AML-193 (cell line): ENCODE measurements around the gene CARTPT.

ENCODE experiments used
- DNase-seq, 2 experiments: peaks; one replicate each; lab custom pipeline; 2025; lab: John Stamatoyannopoulos, UW

Gene CARTPT

DNA sequence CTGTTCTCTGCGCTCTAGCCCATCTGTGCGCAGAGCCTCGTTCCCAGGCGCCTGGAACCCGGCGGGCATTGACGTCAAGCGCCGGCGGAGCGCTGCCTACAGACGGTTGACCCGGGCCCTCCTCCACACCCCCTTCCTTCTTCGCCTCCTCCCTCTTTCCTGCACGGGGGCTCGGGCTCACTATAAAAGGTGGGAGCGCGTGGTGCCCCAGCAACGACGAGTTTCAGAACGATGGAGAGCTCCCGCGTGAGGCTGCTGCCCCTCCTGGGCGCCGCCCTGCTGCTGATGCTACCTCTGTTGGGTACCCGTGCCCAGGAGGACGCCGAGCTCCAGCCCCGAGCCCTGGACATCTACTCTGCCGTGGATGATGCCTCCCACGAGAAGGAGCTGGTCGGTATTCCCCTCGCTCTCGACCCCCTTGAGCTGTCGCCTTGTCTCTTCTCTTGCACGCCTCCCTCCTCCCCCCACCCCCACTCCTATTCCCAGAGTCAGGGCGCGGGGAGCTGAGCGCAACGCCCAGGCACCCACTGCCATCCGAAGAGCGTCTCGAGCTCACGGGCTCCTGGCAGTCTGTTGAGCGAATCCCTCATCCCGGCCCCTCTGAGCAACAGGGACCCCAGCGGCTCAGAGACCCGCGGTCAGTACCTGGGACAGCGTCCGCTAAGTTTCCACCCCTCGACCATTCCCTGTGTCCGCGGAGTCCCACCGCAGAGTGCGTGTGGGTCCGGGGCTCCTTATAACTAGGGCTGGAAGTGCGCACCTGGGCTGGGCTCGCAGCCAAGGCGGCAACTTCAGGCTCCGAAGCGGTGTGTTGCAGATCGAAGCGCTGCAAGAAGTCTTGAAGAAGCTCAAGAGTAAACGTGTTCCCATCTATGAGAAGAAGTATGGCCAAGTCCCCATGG, at the start of gene CARTPT:
CARTPT (plus strand) TSS at position 213 of the 902 bp plus-strand sequence; CDS start at position 232, 19 bp downstream.
- no peak for DNase-seq

DNA sequence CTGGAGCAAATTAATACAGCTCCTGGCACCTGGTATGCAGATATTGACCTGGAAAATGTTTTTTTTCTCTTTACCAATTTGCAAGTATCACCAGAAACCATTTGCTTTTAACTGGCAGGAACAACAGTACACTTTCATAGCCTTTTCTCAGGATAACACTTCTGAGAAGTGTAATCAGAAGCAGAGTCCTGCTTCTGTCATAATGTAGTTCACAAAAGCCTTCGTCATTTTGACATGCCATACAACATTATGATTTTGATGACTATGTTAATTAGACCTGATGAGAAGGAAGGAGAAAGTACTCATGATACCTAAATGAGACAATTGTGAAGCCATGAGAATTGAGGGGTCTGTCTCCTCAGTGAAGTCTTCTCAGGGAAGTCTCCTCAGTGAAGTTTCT, 41.1 kb upstream of the CARTPT start:
- no peak for DNase-seq

DNA sequence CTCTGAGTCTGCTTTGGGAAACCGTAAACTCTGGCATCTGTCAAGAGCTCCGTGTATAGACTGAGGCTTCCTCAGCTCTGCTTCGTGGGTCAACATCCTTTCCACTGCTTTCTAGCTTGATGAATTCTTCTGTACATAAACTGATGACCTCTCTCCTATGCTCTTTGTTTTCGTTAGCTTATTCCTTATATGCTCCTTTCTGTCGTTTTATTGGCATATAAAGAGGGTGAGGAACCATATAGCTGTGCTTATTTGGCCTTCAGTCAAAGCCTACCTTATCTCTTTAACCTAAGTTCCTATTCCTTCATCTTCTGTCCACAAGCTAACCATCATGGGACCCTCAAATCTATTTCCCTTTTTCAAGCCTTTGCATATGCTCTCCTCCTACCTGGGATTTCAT, 39.4 kb upstream of the CARTPT start:
- DNase-seq, result no peak

DNA sequence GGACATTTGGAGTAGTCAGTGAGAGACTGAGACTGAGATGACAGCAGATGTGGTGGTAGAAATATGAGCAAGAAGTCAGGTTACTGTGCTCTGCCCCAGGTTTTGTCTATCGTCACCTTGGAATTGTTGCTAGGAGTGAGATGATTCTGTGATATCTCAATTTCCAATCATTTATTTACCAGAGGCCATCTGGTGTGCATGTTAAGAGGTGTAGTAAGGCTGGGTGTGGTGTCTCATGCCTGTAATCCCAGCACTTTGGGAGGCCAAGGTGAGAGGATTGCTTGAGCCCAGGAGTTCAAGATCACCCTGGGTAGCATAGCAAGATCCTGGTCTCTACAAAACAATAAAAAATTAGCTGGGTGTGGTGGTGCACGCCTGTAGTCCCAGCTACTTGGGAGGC, 38.6 kb upstream of the CARTPT start:
- DNase-seq, result no peak

DNA sequence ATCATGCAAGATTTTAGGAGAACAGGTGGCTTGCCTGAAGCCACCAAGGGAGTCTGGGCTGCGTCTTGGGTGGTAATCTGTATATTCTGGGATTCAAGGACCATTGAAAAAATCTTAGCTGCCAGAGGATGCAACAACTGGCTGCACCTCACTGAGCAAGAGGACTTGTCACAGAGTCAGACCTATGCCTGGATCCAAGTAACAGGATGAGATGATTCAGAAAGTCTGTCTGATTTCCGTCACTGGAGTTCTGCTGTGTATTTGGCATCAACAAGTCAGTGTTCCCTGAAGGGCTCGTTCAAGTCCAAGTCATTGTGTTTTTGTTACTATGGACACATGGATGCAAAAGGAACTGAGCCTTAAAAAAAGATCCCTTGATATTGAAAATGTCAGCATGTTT, 37.8 kb upstream of the CARTPT start:
- DNase-seq, result no peak

DNA sequence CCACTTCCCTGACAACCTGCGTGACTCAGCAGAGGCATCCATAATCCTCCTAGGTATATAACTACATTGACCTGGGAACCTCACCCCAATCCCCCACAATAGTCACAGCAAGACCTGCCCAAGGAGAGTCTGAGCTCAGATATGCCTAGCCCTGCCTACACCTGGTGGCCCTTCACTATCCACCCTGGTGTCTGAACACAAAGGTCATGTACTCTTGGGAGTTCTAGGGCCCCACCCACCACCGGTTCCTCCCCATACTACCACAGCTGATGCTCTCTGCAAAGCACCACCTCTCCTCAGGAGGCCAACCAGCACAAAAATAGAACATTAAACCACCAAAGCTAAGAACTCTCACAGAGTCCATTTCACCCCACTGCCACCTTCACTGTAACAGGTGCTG, 34.8 kb upstream of the CARTPT start:
- DNase-seq, result no peak

DNA sequence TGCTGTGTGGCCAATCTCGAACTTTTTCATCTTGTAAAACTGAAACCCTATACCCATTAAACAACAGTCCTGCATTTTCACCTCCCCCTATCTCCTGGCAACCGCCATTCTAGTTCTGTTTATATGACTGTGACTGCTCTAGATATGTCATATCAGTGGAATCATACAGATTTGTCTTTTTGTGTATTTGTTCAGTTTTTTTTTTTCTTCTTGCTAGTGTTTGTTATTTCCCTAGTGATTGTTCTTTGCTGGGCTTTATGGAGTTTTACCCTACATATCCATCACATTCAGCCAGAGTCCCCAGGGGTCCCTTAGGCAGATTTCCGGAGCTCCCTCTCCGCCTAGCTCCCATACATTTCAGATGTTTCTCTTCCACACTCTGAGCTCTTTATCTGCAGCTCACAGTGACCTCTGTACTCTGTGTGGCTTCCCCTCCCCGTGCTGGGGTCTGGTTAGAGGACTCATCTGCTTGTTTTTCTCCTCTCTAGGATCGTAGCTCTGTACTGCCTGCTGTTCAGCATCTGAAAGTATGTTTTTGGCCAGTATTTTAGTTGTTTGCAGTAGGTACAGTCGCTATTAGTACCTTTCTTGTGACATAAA, 25.1 kb upstream of the CARTPT start:
- no peak for DNase-seq

DNA sequence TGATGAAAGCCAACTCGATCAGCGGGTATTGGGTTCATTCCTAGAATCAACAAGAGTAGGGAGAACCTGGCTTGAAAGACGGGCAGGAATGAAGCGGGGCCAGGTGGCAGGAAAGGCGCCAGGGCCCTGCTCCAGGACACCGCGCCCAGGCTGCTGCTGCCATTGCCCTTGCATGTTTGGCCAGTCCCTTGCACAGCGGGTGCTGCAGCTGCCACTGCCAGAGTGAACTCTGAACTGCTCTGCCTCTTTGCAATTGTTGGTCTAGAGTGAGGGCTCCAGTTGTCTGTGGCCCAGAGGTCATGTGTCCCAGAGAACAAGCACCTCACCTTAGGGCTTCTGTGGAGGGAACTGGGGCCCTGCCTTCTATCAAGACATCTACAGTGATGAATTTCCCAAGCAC, 24.0 kb upstream of the CARTPT start:
- no peak for DNase-seq

DNA sequence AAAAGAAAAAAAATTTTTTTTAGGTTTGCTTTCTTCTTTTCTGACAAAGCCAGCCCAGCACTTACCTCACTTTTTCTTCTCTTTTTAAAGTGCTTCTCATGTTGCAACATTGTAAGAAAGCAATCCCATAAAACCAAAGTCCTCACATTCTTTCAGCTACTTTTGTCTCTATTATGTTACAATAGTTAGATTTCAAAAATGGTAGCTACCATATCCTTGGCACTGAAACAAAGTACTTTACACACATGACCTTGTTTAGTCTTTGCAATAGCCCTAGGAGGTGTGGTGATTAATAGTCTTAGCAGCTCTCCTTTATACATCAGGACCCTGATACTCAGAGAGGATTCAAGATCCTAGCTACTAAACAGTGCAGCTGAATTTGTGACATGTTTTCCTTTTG, 23.5 kb upstream of the CARTPT start:
- no peak for DNase-seq

DNA sequence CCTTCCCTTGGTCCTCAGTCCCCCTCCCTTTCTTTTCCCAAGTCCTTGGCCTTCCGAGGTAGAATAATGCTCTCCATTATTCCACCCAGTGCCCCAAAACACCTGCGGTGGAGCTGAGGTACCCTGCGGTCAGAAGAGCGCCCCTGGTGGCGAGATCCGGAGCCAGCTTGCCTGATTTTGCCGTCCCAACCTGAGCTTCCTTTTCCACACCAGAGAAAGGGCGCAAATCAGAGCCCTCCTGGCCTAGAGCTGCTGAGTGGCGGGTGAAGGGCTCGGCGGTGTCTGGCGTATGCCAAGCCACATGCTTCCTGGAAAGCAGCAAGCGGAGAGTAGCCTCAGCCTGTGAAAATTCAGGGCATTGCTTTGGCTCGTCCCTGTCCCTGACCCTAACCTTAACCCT, 21.1 kb upstream of the CARTPT start:
- no peak for DNase-seq

DNA sequence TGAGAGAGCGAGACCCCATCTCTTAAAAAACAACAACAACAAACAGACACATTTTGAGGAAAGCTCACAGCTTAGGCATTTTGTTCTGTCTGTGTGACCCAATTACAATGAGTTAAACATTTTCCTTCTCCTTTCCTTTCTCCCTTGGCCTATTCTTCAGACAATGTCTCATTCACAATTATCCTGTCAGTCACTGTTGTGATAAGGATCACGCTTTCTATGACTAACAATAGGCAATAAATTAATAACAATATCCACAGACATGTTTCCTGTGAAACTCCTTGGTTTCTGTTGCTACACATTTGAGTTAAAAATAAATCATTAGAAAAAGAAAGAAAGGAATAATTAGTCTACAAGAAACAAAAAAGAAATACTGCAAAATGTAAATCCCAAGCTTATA, 19.8 kb upstream of the CARTPT start:
- DNase-seq, result no peak

DNA sequence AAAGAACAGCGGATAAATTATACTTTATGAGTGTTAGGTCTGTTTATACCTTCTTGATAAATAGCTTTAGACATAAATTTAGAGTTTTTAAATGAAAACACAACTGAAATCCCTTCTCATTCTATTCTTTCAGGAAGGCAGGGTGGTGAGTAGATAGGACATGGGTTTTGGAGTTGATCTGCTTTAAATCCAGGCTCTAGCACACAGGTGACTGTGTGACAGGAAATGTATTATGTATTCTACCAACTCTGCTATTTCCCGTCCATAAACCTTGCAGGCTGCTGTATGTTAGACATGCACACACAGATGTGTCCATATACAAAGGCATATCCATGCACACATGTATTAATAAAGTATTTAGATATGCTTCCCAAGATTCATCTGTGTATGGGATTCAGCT, 19.3 kb upstream of the CARTPT start:
- no peak for DNase-seq

DNA sequence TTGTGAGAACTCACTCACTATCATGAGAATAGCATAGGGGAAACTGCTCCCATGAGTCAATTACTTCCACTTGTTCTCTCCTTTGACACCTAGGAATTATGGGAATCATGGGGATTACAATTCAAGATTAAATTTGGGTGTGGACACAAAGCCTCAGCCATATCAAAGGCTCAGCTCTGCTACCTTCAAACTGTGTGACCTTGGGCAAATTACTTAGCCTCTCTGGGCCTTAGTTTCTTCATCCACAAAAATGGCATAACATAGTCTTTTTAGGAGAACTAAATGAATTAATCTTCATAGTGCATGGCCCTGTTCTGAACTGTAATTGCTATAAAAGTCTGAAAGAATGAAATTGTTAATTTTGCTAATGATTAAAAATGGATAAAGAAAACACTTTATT, 18.3 kb upstream of the CARTPT start:
- DNase-seq, result no peak

DNA sequence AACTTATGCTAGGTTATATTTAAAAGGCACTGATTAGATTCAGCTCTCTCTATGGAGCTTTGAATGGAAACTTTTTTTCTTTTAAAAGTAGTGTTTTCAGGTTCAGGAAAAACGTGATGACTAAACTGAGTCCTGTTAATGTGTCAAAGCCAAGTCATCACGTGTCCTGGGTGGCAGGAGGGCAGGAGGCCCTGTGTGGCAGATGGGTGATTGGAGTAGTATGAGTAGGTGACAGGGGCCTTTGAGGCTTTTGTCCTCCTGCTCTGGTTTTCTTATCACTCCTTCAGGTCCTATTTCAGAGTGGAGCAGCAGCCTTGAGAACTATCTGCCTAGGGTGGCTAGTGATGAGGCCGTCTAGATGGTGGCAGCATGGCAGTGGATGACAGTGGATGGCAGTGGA, 17.7 kb upstream of the CARTPT start:
- DNase-seq, result no peak

DNA sequence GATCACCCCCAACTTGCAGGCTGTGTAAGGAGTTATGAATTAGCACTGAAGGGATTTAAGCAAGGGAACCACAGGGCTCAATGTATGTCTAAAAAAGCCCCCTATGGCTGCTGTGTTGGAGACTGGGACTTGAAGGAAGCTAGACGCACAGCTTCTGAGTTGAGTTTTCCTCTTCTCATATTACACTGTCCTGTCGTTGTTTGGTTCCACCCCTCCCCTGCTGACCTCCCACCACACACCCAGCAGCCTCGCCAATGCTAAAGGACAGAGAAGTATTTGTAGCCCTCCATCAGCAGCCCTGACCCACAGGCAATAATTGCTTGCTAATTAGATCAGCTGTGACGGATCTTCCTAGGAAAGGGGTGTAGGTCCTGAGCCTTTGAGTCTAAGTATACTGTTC, 15.1 kb upstream of the CARTPT start:
- DNase-seq, result no peak

DNA sequence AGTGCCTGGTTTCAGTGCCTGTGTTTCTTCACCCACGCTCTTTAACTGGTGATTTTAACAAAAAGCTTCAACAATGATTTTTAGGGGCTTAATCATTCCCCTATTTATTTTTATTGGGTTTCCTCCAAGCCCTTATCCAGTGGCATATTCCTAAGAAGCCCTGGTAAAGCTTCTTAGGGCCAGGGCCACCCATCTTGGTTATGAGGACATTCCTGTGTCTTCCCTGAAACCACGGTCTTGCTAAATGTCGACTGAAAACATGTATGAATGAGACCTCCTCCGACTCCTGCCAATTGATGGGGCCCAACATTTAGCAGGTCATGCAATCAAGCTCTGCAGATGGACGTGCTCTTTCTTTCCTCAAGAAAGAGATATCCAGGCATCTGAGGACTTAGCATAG, 13.7 kb upstream of the CARTPT start:
- DNase-seq, result no peak

DNA sequence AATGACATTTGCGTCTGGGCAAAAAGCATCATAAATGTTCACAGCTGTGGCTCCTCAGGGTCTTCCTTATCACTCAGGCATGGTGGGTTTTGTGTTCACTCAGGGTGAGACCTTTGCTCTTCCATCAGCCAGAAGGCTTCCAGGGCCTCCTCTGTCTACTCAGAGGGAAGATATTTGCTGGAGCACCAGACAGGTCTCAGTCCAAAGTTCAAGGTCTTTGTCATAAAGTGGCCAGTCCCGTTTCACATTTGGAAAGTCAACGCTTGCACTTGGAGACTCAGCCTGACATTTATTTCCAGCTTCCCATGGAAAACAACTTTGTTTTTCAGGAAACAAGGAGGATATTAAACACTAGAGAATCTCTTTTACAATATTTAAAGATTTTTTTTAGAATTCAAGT, 12.2 kb upstream of the CARTPT start:
- DNase-seq, result no peak

DNA sequence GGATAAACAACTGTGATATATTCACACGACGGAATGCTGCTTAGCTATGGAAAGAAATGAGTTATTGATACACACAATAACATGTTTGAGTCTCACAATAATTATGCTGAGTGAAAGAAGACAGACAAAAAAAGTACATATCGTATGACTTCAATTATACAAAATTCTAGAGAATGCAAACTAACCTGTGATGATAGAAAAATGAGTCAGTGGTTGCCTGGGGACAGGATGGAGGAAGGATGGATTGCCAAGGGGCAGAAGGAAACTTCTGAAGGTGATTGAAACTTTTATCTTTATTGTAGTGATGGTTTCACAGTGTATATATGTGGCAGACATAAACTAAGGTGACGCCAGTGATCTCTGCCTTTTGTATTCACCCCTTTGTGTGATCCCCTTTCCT, 7.5 kb upstream of the CARTPT start:
- DNase-seq, result no peak

DNA sequence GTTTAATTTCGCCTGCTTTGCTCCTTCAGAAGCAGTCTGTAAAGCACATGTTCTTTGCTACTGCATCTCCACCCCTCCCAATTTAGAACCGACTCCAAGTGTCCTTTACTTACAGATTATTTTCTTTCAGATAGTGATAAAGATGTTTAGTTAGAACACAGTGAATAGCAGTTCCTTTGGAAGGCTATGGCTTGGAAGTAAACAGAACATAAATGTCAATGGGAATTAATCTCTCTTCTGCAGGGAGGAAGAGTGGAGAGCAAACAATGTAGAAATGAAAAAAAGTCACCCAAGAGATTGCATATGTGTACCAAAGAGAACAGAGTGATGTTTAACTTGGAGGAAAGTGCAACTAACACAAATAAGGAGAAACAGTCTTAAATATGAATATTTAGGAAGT, 4.2 kb upstream of the CARTPT start:
- DNase-seq, result no peak

DNA sequence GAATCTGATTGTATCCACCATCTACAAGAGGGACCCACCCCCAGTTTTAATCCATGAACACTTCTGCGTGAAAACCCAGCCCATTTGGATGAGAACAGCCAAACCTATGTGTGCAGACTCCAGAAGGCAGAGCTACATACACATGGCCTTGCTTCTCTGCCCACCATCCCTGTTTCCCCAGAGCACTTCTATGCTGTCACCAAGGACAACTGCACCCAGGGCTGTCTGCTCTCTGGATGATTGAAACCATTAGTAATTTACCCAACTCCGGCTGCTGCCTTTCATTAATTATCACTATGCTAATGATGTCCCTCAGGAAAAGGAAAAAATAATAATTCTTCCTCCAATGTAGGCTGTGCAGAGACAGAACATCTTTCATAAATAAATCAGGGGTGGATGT, 8.9 kb downstream of the CARTPT start:
- DNase-seq, result no peak

DNA sequence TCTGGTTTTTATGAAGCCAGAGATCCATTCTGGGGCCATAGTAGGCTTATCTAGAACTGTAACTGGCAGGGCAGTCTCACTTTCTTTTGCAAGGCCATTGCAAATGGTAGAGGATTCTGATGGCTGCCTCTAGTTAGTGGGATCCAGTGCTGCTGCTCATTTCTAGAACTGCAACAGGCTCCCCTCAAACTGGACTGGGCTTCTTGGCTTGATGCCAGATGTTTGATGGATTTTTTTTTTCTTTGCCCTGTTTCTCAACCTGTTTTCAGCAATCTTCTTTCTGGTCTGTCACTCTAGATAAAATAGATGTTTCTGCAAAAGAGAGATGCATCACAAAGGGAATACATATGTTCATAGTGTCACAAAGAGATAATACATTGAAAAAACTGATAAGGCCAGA, 11.9 kb downstream of the CARTPT start:
- no peak for DNase-seq

DNA sequence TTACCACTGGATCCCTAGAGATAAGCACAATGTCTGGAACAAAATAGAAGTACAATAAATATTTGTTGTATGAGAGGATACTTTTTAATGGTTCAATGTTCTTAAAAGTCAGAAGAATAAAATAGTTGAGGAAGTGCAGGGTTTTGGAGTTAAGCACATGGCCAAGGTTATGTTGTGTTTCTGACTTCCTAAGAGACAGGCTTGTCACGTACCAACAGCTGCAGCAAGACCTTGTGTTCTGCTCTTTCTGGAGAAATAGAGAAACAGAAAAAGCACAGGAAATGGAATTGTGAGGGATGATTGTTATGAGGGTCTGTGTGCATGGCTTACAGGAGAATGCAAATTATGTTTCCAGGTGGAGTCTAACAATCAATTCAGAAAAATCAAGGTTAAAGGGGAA, 12.9 kb downstream of the CARTPT start:
- DNase-seq, result no peak

DNA sequence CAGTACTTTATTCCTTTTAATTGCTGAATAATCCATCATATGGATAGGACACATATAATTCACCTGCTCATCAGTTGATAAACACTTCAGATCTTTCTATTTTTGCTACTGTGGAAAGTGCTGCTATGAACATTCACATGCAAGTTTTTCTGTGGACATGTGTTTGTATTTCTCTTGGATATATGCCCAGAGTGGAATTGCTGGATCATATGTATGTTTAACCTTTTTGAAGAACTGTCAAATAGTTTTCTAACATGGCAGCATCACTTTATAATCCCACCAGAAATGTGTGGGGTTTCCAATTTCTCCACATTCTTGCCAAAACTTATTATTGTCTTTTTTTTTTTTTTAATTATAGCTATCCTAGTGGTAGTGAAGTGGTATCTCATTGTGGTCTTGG, 15.1 kb downstream of the CARTPT start:
- DNase-seq, result no peak
